KMS-11 (cell line): ENCODE results near the gene LHFPL3.
"Not testable (repeated sequence)": the region's sequence is repeated elsewhere in the genome, so short reads cannot be mapped to it uniquely, and the experiment has no call there.

ENCODE experiments used
- H2AFZ ChIP-seq: fragments of 200-600 bp; sonication (generic); 2 replicates; pipeline ENCODE4 v1.6.1; 2016; ENCODE audit warnings: antibody characterized with exemption, mixed run types, low read depth
- H3K27ac ChIP-seq: fragments of 200-600 bp; sonication (generic); 2 replicates; pipeline ENCODE4 v1.6.1; 2016; ENCODE audit warnings: mild to moderate bottlenecking, mixed run types
- H3K27me3 ChIP-seq: fragments of 200-600 bp; sonication (generic); 2 replicates; pipeline ENCODE4 v1.6.1; 2017; ENCODE audit warnings: mild to moderate bottlenecking, low read depth, mixed run types, moderate library complexity; ENCODE audit not compliant: insufficient read depth
- H3K36me3 ChIP-seq: fragments of 200-600 bp; sonication (generic); 2 replicates; pipeline ENCODE4 v1.6.1; 2017; ENCODE audit warnings: mild to moderate bottlenecking, mixed run types; ENCODE audit not compliant: insufficient read depth
- H3K4me1 ChIP-seq: fragments of 200-600 bp; sonication (generic); 2 replicates; pipeline ENCODE4 v1.6.1; 2016; ENCODE audit warnings: mild to moderate bottlenecking, low read depth, mixed run types; ENCODE audit not compliant: poor library complexity, severe bottlenecking
- H3K4me2 ChIP-seq: fragments of 200-600 bp; sonication (generic); 2 replicates; pipeline ENCODE4 v1.7.0; 2016; ENCODE audit warnings: mild to moderate bottlenecking, mixed run types
- H3K4me3 ChIP-seq: fragments of 200-600 bp; sonication (generic); IDR thresholded peaks from 2 replicates; pipeline ENCODE4 v1.6.1; 2017; ENCODE audit warnings: low read depth, low read length, mixed read lengths; ENCODE audit not compliant: insufficient read depth
- H3K79me2 ChIP-seq: fragments of 200-600 bp; sonication (generic); 2 replicates; pipeline ENCODE4 v1.6.1; 2016; ENCODE audit warnings: low read depth, mixed run types; ENCODE audit not compliant: insufficient read depth
- H3K9ac ChIP-seq: fragments of 200-600 bp; sonication (generic); 2 replicates; pipeline ENCODE4 v1.6.1; 2016; ENCODE audit warnings: mild to moderate bottlenecking, mixed run types
- H4K20me1 ChIP-seq: fragments of 200-600 bp; sonication (generic); 2 replicates; pipeline ENCODE4 v1.6.1; 2016; ENCODE audit warnings: mild to moderate bottlenecking, mixed run types; ENCODE audit not compliant: insufficient read depth
- CTCF ChIP-seq: fragments of 200-600 bp; sonication (generic); conservative IDR thresholded peaks from 2 replicates; pipeline ENCODE4 v1.6.1; 2017; ENCODE audit warnings: low read depth, mild to moderate bottlenecking, antibody characterized with exemption, low read length, moderate library complexity, mixed read lengths

Gene LHFPL3

GRCh38 chr7:104694710-104695109, 366.3 kb downstream of the LHFPL3 start:
- Histone ChIP-seq H3K4me2 (no peak overlapping the region), H3K27me3 (no peaks in the 10 kb centered on the region), H3K79me2 (no peaks in the 10 kb centered on the region), H3K4me3 (no peak overlapping the region), H2AFZ (no peak overlapping the region), H4K20me1 (no peaks in the 10 kb centered on the region), H3K4me1 (no peaks in the 10 kb centered on the region), H3K27ac (no peak overlapping the region), H3K36me3 (no peaks in the 10 kb centered on the region), H3K9ac (no peak overlapping the region)
- TF ChIP-seq CTCF: no peak

GRCh38 chr7:104695563-104695962, 367.2 kb downstream of the LHFPL3 start:
- Histone ChIP-seq H3K4me2 (no peak overlapping the region), H3K27me3 (no peaks in the 10 kb centered on the region), H3K4me3 (no peak overlapping the region), H3K4me1 (no peaks in the 10 kb centered on the region), H4K20me1 (no peaks in the 10 kb centered on the region), H3K27ac (no peak overlapping the region), H3K9ac (no peak overlapping the region), H3K79me2 (no peaks in the 10 kb centered on the region), H2AFZ (no peak overlapping the region), H3K36me3 (no peaks in the 10 kb centered on the region)
- no peak for TF ChIP-seq CTCF

- no peaks in the 10 kb centered on the region for H3K27me3 ChIP-seq
- no peak overlapping the region for H3K9ac ChIP-seq
- no peak overlapping the region for H3K4me3 ChIP-seq
- H3K4me2 ChIP-seq: no peak overlapping the region
- no peak overlapping the region for H2AFZ ChIP-seq
- no peak for TF ChIP-seq CTCF
- no peaks in the 10 kb centered on the region for H3K4me1 ChIP-seq
- H4K20me1 ChIP-seq: no peaks in the 10 kb centered on the region
- H3K79me2 ChIP-seq: no peaks in the 10 kb centered on the region
- no peaks in the 10 kb centered on the region for H3K36me3 ChIP-seq
- H3K27ac ChIP-seq: no peak overlapping the region
Measured at GRCh38 chr7:104700336-104700735, 371.9 kb downstream of the LHFPL3 start.

- H3K27ac ChIP-seq, H3K4me2 ChIP-seq, H2AFZ ChIP-seq, H3K27me3 ChIP-seq, H4K20me1 ChIP-seq, H3K36me3 ChIP-seq, H3K4me1 ChIP-seq, H3K79me2 ChIP-seq, H3K9ac ChIP-seq, H3K4me3 ChIP-seq: not testable (repeated sequence)
Measured at GRCh38 chr7:104721027-104721426, 392.6 kb downstream of the LHFPL3 start.

- H3K27me3 ChIP-seq: no peaks in the 10 kb centered on the region
Measured at GRCh38 chr7:104723001-104723400, 394.6 kb downstream of the LHFPL3 start.

More at GRCh38 chr7:104723001-104723400, 394.6 kb downstream of the LHFPL3 start:
- no peak overlapping the region for H3K4me2 ChIP-seq
- H3K27ac ChIP-seq: no peak overlapping the region
- H3K4me1 ChIP-seq: no peaks in the 10 kb centered on the region
- no peaks in the 10 kb centered on the region for H3K79me2 ChIP-seq
- H3K36me3 ChIP-seq: no peaks in the 10 kb centered on the region
- no peaks in the 10 kb centered on the region for H4K20me1 ChIP-seq
- no peak overlapping the region for H3K4me3 ChIP-seq
- no peak for TF ChIP-seq CTCF
- no peak overlapping the region for H3K9ac ChIP-seq
- H2AFZ ChIP-seq: no peak overlapping the region
